ENCODE data around the gene LRP1B.

Gene LRP1B

GRCh38 chr2:141423124-141423523 lies 707.7 kb downstream of the LRP1B start:
- DNase-seq (ENCODE audit: low spot score) = no peak

- DNase-seq (ENCODE audit: low spot score) = no peak
Observed at GRCh38 chr2:141417246-141417797, 713.5 kb downstream of the LRP1B start.

- DNase-seq (ENCODE audit: low spot score) = no peak
Observed at GRCh38 chr2:141411419-141411818, 719.4 kb downstream of the LRP1B start.

GRCh38 chr2:141399270-141399669 lies 731.5 kb downstream of the LRP1B start:
- DNase-seq (ENCODE audit: low spot score) = no peak

- no peak for DNase-seq (ENCODE audit: low spot score)
Observed at GRCh38 chr2:141393214-141393545, 737.6 kb downstream of the LRP1B start.

- DNase-seq (ENCODE audit: low spot score) = no peak
Observed at GRCh38 chr2:141392517-141393213, 738.2 kb downstream of the LRP1B start.

GRCh38 chr2:141386168-141386567 lies 744.6 kb downstream of the LRP1B start:
- no peak for DNase-seq (ENCODE audit: low spot score)

- DNase-seq (ENCODE audit: low spot score) = no peak
Observed at GRCh38 chr2:141384676-141385075, 746.1 kb downstream of the LRP1B start.

GRCh38 chr2:141381946-141382345 lies 748.9 kb downstream of the LRP1B start:
- no peak for DNase-seq (ENCODE audit: low spot score)

GRCh38 chr2:141380008-141380979 lies 750.5 kb downstream of the LRP1B start:
- no peak for DNase-seq (ENCODE audit: low spot score)

GRCh38 chr2:141364821-141365220 lies 766.0 kb downstream of the LRP1B start:
- DNase-seq (ENCODE audit: low spot score) = no peak

- no peak for DNase-seq (ENCODE audit: low spot score)
Observed at GRCh38 chr2:141362311-141362710, 768.5 kb downstream of the LRP1B start.

GRCh38 chr2:141348481-141348880 lies 782.3 kb downstream of the LRP1B start:
- DNase-seq (ENCODE audit: low spot score) = no peak

- no peak for DNase-seq (ENCODE audit: low spot score)
Observed at GRCh38 chr2:141341444-141341843, 789.4 kb downstream of the LRP1B start.

GRCh38 chr2:141331127-141331526 lies 799.7 kb downstream of the LRP1B start:
- no peak for DNase-seq (ENCODE audit: low spot score)

- DNase-seq (ENCODE audit: low spot score) = no peak
Observed at GRCh38 chr2:141329964-141330363, 800.9 kb downstream of the LRP1B start.

- DNase-seq (ENCODE audit: low spot score) = no peak
Observed at GRCh38 chr2:141323571-141323970, 807.2 kb downstream of the LRP1B start.

- no peak for DNase-seq (ENCODE audit: low spot score)
Observed at GRCh38 chr2:141317986-141318385, 812.8 kb downstream of the LRP1B start.

- no peak for DNase-seq (ENCODE audit: low spot score)
Observed at GRCh38 chr2:141316606-141317005, 814.2 kb downstream of the LRP1B start.

GRCh38 chr2:141316103-141316502 lies 814.7 kb downstream of the LRP1B start:
- DNase-seq (ENCODE audit: low spot score) = no peak

- no peak for DNase-seq (ENCODE audit: low spot score)
Observed at GRCh38 chr2:141313972-141314371, 816.8 kb downstream of the LRP1B start.

GRCh38 chr2:141311430-141311829 lies 819.4 kb downstream of the LRP1B start:
- DNase-seq (ENCODE audit: low spot score) = no peak

- DNase-seq (ENCODE audit: low spot score) = no peak
Observed at GRCh38 chr2:141306368-141306767, 824.4 kb downstream of the LRP1B start.

Measured in CD4-positive, alpha-beta T cell treated with Interleukin-2 at 100 ng/mL for 4 hours (primary cell).